Endothelial cell of umbilical vein (primary cell): ENCODE measurements around the gene DCC. TPM values are rescaled to one million over a fixed set of nuclear protein-coding genes. Genes with fewer than 3 reads are reported as not detected.

Experiments
- BruUV-seq: library from RNA; stranded (reverse); fragments of 400-500 nt; replicated peaks from 2 replicates; lab custom pipeline; 2021; lab: Mats Ljungman, UMichigan
- CTCF ChIA-PET: fragments of 300-600, 350-600 bp; sonication (Branson Sonifier 250); formaldehyde crosslinking; loops from one replicate; lab custom pipeline; 2021; ENCODE audit warnings: antibody characterized with exemption, inconsistent platforms; lab: Charles Lee
- POLR2A ChIA-PET: fragments of 300-600, 350-600 bp; sonication (Branson Sonifier 250); formaldehyde crosslinking; loops from one replicate; lab custom pipeline; 2021; ENCODE audit warnings: antibody characterized with exemption, inconsistent platforms; lab: Charles Lee
- DNase-seq: peaks from one replicate; pipeline ENCODE4 v3.0.0-alpha.2; 2011; ENCODE audit warnings: low read depth, low spot score
- FAIRE-seq: peaks from 2 replicates; lab custom pipeline; 2011; peaks lifted over from hg19 to GRCh38; lab: Jason Lieb, UNC
- H2AFZ ChIP-seq: 2 replicates; pipeline ENCODE4 v1.6.0; 2012; ENCODE audit warnings: low read depth, low read length, control low read depth, inconsistent platforms
- H3K27ac ChIP-seq: 2 replicates; pipeline ENCODE4 v1.5.1; 2011; ENCODE audit warnings: low read depth, mild to moderate bottlenecking, control low read depth, low read length, moderate library complexity; ENCODE audit not compliant: insufficient read depth
- H3K27me3 ChIP-seq, 2 experiments: 2 replicates each; pipeline versions ENCODE4 v1.6.0 to v1.6.1; 2011; ENCODE audit warnings: low read length in 2 of 2, mixed read lengths in 1 of 2; ENCODE audit not compliant: control insufficient read depth in 2 of 2, insufficient read depth in 2 of 2
- H3K36me3 ChIP-seq, 2 experiments: 2 replicates in 1 of 2; 3 replicates in 1 of 2; pipeline ENCODE4 v1.5.1; 2011; ENCODE audit warnings: low read length in 2 of 2, mild to moderate bottlenecking in 1 of 2, moderate library complexity in 1 of 2; ENCODE audit not compliant: control insufficient read depth in 2 of 2, insufficient read depth in 2 of 2; ENCODE audit errors: extremely low read depth in 1 of 2
- H3K4me1 ChIP-seq: 3 replicates; pipeline ENCODE4 v1.5.1; 2011; ENCODE audit warnings: mild to moderate bottlenecking, low read length; ENCODE audit not compliant: control insufficient read depth, insufficient read depth; ENCODE audit errors: extremely low read depth
- H3K4me2 ChIP-seq: 2 replicates; pipeline ENCODE4 v1.6.1; 2011; ENCODE audit warnings: low read length, control low read depth, mixed read lengths; ENCODE audit not compliant: insufficient read depth
- H3K4me3 ChIP-seq, 3 experiments: fragments of 200-600 bp in 1 of 3; sonication (generic), shearing (Covaris generic) in 1 of 3; replicated peaks in 1 of 3; 2 replicates each; pipeline ENCODE4 v1.5.1; 2011 to 2016; ENCODE audit warnings: control low read depth in 3 of 3, low read length in 3 of 3, mild to moderate bottlenecking in 2 of 3, inconsistent platforms in 1 of 3, low read depth in 1 of 3, moderate library complexity in 1 of 3; ENCODE audit not compliant: insufficient read depth in 1 of 3
- H3K79me2 ChIP-seq: 2 replicates; pipeline ENCODE4 v1.6.0; 2012; ENCODE audit warnings: low read length, inconsistent platforms; ENCODE audit not compliant: control insufficient read depth, insufficient read depth
- H3K9ac ChIP-seq: replicated peaks from 2 replicates; pipeline ENCODE3; 2011; ENCODE audit warnings: low read length, control low read depth; ENCODE audit not compliant: insufficient read depth; ENCODE audit errors: extremely low read depth
- H3K9me1 ChIP-seq: replicated peaks from 3 replicates; pipeline ENCODE4 v1.6.0; 2011; ENCODE audit warnings: mild to moderate bottlenecking, low read length; ENCODE audit not compliant: control insufficient read depth, insufficient read depth; ENCODE audit errors: extremely low read depth
- H3K9me3 ChIP-seq: replicated peaks from 2 replicates; pipeline ENCODE4 v1.5.1; 2012; ENCODE audit warnings: low read length, inconsistent platforms; ENCODE audit not compliant: control insufficient read depth, insufficient read depth
- H4K20me1 ChIP-seq: replicated peaks from 2 replicates; pipeline ENCODE3; 2011; ENCODE audit warnings: mild to moderate bottlenecking, low read length; ENCODE audit not compliant: control insufficient read depth, insufficient read depth; ENCODE audit errors: extremely low read depth
- CTCF ChIP-seq, 2 donors: IDR thresholded peaks; 1 replicate in 1 of 2; 2 replicates in 1 of 2; pipeline ENCODE4 v1.5.1; 2011; ENCODE audit warnings: low read length in 2 of 2, mild to moderate bottlenecking in 2 of 2, moderate library complexity in 2 of 2, control low read depth in 1 of 2, inconsistent platforms in 1 of 2, low read depth in 1 of 2; ENCODE audit not compliant: insufficient read depth in 1 of 2; ENCODE audit errors: extremely low read depth in 1 of 2
- EZH2 ChIP-seq: IDR thresholded peaks from 2 replicates; pipeline ENCODE4 v1.6.1; 2012; ENCODE audit warnings: borderline replicate concordance, low read depth, mild to moderate bottlenecking, moderate library complexity, low read length, inconsistent platforms; ENCODE audit not compliant: severe bottlenecking
- FOS ChIP-seq: IDR thresholded peaks from 2 replicates; pipeline ENCODE4 v1.6.1; 2011; ENCODE audit warnings: mild to moderate bottlenecking, low read length, moderate library complexity, borderline replicate concordance; ENCODE audit not compliant: insufficient read depth
- GATA2 ChIP-seq: IDR thresholded peaks from 2 replicates; pipeline ENCODE4 v1.7.0; 2011; ENCODE audit warnings: low read depth, mild to moderate bottlenecking, moderate library complexity, mixed read lengths, low read length; ENCODE audit not compliant: insufficient read length, insufficient read depth
- JUN ChIP-seq: IDR thresholded peaks from 2 replicates; pipeline ENCODE4 v1.6.1; 2011; ENCODE audit warnings: borderline replicate concordance, low read depth; ENCODE audit not compliant: insufficient read length, insufficient read depth
- MYC ChIP-seq: IDR thresholded peaks from one replicate; pipeline ENCODE4 v1.6.1; 2011; ENCODE audit warnings: mild to moderate bottlenecking, low read depth, low read length
- POLR2A ChIP-seq: IDR thresholded peaks from 2 replicates; pipeline ENCODE4 v1.6.1; 2012; ENCODE audit warnings: low read depth, mild to moderate bottlenecking, control low read depth, low read length
- POLR2AphosphoS5 ChIP-seq: IDR thresholded peaks from 2 replicates; pipeline ENCODE4 v1.6.1; 2012; ENCODE audit warnings: low read depth, mild to moderate bottlenecking, control low read depth, low read length, moderate library complexity; ENCODE audit not compliant: insufficient read depth
- dilution Hi-C: fragments of 300-500 bp; cut with MboI; formaldehyde crosslinking; loops from one replicate; pipeline ENCODE4 v1.15.0; 2019; ENCODE audit warnings: low sequenced_read_pairs; ENCODE audit not compliant: extremely low pct_ligation_motif_present
- intact Hi-C: fragments of 100-400 bp; cut with micrococcal nuclease; formaldehyde crosslinking; loops from one replicate; pipeline ENCODE4 v1.10.0; 2022
- polyA plus RNA-seq, 4 experiments: library from polyadenylated mRNA; depleted of rRNA in 3 of 4; stranded (reverse) in 3 of 4; unstranded in 1 of 4; fragments of >200 nt; gene quantifications; 2 replicates each; pipeline versions ENCODE4 v1.2.1 to v1.2.3, GENCODE V29; 2011 to 2012; ENCODE audit warnings: missing spikeins in 1 of 4
- total RNA-seq: library from RNA; stranded (reverse); gene quantifications from 2 replicates; pipeline ENCODE4 v1.2.3, GENCODE V29; 2021
- TF ChIP-seq, protein P1 (sequence below): IDR thresholded peaks from 2 replicates; pipeline ENCODE4 v1.6.1; 2011; ENCODE audit not compliant: insufficient read depth, insufficient read length

DCC gene
- total and polyA plus RNA-seq, 2 donors (not counting 3 experiments of a cell fraction or from before 2014, with no cell fraction given), result not detected

GRCh38 chr18:52537261-52537660 lies 197.3 kb downstream of the DCC start:
- BruUV-seq, result no TSS peak
- no peak for DNase-seq
- no peak overlapping the region for H3K4me2 ChIP-seq
- H3K9ac ChIP-seq, result no peak overlapping the region
- intact Hi-C loops, result no loop called here
- TF ChIP-seq CTCF (IDR thresholded peaks at IDR 0.05; ENCODE audit: extremely low read depth in 1 of 2, insufficient read depth in 1 of 2, low read depth in 1 of 2, low read length in 2 of 2), result no peak
- no peak for TF ChIP-seq FOS
- TF ChIP-seq POLR2AphosphoS5, result no peak
- TF ChIP-seq EZH2, result no peak
- TF ChIP-seq MYC, result no peak
- TF ChIP-seq, protein P1, sequence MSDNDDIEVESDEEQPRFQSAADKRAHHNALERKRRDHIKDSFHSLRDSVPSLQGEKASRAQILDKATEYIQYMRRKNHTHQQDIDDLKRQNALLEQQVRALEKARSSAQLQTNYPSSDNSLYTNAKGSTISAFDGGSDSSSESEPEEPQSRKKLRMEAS, result no peak
- no peak for TF ChIP-seq JUN
- no peak for TF ChIP-seq GATA2
- no peak for TF ChIP-seq POLR2A
- peaks cover 8% of the 10 kb centered on the region for H3K9me3 ChIP-seq
- H3K4me3 ChIP-seq, result no peak overlapping the region
- H3K79me2 ChIP-seq, result no peaks in the 10 kb centered on the region
- H3K4me1 ChIP-seq, result no peaks in the 10 kb centered on the region
- POLR2A ChIA-PET, result no interaction called here
- no peak for FAIRE-seq
- H2AFZ ChIP-seq, result no peak overlapping the region
- H3K9me1 ChIP-seq, result no peaks in the 10 kb centered on the region
- H4K20me1 ChIP-seq, result no peaks in the 10 kb centered on the region
- dilution Hi-C loops, result no loop called here
- no peaks in the 10 kb centered on the region for H3K27me3 ChIP-seq
- no peaks in the 10 kb centered on the region for H3K36me3 ChIP-seq
- H3K27ac ChIP-seq, result no peak overlapping the region
- CTCF ChIA-PET, result no interaction called here
